Myocyte (in vitro differentiated cells): ENCODE results near the gene STXBP5L. TPM values are rescaled to one million over a fixed set of nuclear protein-coding genes. Genes with fewer than 3 reads are reported as not detected.
"Not testable (repeated sequence)": the region's sequence is repeated elsewhere in the genome, so short reads cannot be mapped to it uniquely, and the experiment has no call there.

Experiments used
- DNase-seq: peaks from one replicate; pipeline ENCODE4 v3.0.0-alpha.2; 2012; ENCODE audit warnings: low read depth
- polyA plus RNA-seq: library from polyadenylated mRNA; unstranded; fragments of >200 nt; gene quantifications from one replicate; pipeline ENCODE4 v1.2.1, GENCODE V29; 2012; ENCODE audit warnings: missing spikeins
- total RNA-seq: library from RNA; depleted of rRNA; stranded (reverse); fragments of >200 nt; gene quantifications from 2 replicates; pipeline ENCODE4 v1.2.3, GENCODE V29; 2014

The STXBP5L gene
- 0.10 and 0.19 TPM in 2 replicates for total RNA-seq
- polyA plus RNA-seq: 0.01 TPM

GRCh38 chr3:120908030-120908794 lies at the start of gene STXBP5L:
TSS of gene STXBP5L (plus strand) at chr3:120908205. CDS start at chr3:120909579, 1,374 bp downstream.
- DNase-seq: peak; percentile 47

DNA sequence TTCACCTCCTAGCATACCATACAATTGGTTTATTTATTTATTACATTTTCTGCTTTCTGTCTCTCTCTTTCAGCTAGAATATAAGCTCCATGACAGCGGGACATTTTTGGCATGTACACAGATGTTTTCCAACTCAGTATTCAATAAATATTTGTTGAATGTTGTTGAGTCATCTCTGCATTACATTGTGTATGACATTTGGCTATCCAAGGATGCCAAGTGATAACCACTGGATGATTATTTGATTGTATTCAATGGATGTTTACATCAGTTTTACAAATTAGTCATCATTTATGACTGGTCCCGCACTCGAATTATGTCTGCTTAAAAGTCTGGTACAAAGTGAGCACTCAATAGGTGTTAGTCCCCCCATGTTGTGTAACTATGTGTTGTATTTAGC lies 49.5 kb upstream of the STXBP5L start:
- DNase-seq: no peak

DNA sequence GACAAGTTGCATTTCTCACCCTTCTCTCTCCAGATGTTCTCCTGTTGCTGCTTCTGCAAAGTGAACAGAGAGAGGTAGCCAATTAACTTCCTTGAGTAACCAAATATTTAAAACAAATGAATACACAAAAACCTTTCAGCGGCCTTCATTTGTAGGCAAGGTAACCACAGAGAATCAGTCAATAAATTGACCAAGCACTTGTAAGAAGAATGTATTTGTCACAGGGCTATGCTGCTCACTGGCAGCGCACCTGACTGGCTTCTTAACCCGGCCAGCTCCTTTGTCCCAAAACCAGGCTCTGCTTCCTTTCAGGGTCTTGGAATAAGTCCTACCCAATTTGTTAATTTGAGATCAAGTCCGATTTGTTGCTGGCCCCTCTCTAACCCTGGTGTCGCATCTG lies 43.5 kb upstream of the STXBP5L start:
- DNase-seq: no peak

- DNase-seq: no peak
Measured at GRCh38 chr3:120875507-120875906, 32.5 kb upstream of the STXBP5L start.

GRCh38 chr3:120875989-120876388 lies 32.0 kb upstream of the STXBP5L start:
- no peak for DNase-seq

DNA sequence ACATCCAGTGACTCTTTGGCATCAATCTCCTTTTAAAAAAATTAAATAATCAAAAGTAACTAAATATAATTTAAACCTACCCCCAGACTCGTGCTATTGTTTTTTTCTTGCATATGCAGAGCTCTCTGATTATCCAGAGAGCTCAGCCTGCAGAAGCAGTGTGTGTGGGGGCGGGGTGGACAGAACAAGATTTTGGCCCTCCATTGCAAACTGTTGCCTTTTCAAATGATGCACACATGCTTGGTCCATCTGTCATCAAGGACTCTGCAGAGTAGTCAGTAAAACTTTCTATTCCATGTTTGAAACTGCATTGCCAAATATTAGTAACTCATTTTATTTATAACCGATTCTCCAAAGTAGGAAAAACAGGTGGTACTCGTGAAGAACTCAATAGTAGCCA lies 28.6 kb upstream of the STXBP5L start:
- no peak for DNase-seq

DNA sequence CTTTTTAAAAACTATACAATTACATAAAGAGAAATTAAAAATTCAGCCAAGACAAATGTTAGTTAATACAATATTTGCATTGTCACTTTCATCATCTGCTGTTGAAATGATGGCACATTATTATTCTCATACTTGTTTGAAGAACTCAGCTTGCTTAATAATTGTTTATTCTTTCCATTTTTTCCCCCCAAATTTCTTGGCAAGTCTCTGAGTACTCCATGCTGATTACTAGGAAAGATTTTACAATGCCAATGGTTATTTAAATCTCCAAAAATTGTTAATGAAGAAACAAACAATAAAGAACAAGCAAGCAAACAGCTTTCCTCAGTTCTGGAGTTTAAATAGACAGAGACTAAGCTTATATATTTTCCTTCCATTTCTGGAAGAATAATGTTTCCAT lies 15.1 kb upstream of the STXBP5L start:
- DNase-seq: no peak

DNA sequence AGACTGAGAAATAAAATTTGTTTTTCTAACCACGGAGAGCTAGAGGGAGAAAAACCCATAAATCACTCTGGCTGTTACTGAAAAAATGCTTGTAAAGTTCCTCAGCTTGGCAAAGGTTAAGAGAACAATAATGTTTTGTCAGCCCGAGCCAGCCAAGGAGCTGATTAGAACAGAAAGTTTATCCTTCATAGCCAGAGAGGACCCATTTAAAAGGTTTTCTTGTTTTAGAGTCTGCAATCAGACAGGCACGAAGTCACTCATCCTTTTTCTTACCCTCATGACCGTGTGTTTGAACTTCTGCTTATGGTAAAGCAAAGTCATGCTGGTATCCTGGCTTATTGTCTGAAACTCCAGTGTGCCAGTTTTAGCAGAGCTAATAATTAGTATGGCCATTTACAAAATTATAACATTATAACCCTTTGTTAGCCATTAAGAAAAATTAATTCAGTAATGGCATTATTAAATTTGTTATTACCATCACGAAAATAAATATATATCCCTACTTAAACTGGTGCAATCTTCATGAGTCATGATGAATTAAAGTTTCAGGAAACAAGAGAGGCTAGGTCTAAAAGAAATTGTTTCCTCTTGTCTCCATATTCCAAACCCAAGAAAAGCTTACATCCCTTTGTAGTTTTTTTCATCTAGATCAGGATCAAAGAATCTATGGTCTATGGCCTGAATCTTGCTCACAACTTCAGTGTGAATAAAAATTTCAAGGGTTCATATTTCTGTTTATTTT lies 13.5 kb upstream of the STXBP5L start:
- DNase-seq: peak; percentile 33

GRCh38 chr3:120901716-120902115 lies 6.3 kb upstream of the STXBP5L start:
- DNase-seq: not testable (repeated sequence)

DNA sequence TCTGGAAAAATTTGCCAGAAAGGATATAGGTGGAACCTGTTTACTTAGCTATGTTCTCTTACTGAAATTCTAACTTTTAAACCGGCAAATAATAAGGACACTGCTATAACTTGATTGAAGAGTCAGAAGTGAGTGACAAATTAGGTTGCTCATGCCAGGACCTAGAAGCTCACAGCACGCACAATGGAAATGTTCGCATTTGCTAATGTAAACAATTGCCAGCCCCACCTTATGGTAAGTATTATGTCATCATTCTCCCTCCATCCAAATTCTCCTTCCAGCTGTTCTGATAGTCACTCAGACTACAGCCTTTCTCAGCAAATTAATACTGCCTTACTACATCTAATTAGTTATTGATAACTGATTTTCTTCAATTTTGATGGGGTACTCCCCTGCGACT lies 4.8 kb upstream of the STXBP5L start:
- DNase-seq: no peak

DNA sequence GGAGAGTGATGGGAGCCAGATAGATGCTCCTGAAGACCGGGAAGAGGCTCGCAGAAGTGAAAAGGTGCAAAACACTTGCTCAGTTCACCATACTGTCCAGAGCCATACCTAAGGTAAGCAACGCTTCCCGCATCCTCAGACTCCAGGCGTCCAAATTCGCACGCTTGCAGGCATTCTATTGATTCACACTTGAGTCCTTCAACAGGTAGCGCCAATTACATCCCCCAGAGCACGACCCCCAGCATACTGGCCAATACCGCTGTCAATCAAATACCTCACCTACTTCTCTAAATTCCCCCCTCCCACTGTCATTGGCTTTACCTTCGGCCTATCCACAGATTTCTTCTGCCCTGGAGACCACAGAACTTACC lies 361 bp upstream of the STXBP5L start:
- no peak for DNase-seq

GRCh38 chr3:120908795-120909601 lies 993 bp downstream of the STXBP5L start:
- DNase-seq: no peak

DNA sequence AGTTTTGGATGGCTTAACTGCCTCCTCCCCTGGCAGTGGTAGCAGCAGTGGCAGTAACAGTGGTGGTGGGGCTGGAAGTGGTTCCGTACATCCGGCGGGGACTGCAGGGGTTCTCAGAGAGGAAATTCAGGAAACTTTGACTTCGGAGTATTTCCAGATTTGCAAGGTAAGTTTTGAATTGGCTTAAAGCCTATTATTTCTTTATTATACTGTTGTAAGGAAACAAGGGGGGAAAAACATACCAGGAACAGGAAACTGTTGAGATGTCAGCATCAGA lies 1.5 kb downstream of the STXBP5L start:
- no peak for DNase-seq

- DNase-seq: no peak
Measured at GRCh38 chr3:120926146-120926545, 18.1 kb downstream of the STXBP5L start.

DNA sequence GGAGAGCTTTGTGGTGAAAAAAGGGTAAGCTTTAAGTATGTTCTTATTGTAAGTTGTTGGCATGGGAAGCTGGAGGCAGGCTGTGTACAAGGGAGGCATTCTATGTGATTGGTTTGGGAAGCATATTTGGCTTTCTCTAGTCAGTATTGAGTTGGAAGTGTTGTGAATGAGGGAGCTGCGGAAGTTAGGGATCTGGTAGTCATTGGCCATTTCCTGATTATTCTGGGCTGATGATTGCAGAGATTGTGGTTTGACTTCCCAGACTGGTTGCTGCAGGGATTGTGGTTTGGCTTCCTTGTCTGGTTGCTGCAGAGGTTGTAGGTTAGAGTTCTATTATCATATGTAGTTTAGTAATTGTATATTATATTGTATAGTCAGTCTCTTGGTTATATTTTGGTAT lies 21.0 kb downstream of the STXBP5L start:
- peak; percentile 46 for DNase-seq

DNA sequence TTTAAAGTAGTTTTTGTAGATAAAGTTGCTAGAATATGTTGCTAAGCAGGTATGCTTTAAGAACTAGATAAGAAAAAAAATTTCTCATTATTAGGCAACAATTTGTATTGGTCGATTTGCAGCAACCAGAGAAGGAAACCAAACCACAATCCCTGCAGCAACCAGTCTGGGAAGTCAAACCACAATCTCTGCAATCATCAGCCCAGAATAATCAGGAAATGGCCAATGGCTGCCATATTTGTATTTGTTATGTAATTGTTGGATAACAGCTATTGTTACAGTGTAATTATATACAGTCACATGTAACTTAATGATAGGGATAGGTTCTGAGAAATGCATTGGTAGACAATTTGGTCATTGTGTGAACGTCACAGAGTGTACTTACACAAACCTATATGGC lies 23.6 kb downstream of the STXBP5L start:
- DNase-seq: peak; percentile 3

DNA sequence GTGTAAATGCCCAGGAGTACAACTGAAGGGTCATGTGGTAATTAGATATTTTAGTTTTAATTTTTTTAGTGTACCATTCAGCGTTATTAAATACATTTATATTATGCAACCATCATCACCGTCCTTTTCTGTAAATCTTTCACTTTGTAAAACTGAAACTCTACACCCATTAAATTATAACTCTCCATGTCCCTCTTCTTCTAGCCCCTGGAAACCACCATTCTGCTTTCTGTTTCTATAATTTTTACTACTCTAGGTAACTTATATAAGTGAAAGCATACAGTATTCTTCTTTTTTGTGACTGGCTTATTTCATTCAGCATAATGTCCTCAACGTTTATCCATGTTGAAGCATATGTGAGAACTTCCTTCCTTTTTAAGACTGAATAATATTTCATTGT lies 48.1 kb downstream of the STXBP5L start:
- no peak for DNase-seq

GRCh38 chr3:120982608-120983320 lies 74.8 kb downstream of the STXBP5L start:
- DNase-seq: no peak

GRCh38 chr3:120983321-120983665 lies 75.3 kb downstream of the STXBP5L start:
- no peak for DNase-seq

DNA sequence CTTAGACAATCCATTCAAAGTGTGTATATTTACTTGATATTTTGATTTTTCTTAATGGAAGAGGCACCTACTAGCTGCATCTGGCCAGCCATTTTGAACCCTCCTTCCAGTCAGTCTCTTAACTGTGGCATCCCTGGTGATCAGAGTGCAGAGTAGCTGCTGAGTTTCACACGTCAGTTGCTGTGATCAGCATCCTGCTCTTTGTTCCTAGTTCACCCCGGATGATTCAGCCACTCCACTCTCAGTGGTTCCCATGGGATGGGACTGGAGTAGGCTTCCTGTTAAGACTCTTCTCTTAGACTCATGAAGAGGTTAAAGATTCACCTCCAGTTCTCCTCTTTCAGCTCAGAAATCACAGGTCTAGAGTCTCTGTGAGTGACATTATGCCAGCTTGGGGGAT lies 75.8 kb downstream of the STXBP5L start:
- DNase-seq: no peak

DNA sequence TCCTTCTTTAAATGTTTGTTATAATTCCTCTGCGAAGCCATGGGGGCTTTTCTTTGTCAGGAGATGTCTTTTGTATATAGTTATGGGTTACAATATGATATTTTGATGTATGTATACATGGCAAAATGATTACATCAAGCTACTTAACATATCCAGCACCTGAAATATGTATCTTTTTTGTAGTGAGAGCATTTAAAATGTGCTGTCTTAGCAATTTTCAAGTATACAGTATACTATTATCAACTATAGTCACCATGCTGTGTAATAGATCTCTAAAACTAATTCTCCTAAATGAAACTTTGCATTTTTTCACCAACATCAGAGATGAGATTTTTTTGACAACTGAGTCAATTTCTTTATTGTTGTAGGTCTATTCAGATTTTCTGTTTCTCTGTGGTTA lies 77.2 kb downstream of the STXBP5L start:
- DNase-seq: no peak

DNA sequence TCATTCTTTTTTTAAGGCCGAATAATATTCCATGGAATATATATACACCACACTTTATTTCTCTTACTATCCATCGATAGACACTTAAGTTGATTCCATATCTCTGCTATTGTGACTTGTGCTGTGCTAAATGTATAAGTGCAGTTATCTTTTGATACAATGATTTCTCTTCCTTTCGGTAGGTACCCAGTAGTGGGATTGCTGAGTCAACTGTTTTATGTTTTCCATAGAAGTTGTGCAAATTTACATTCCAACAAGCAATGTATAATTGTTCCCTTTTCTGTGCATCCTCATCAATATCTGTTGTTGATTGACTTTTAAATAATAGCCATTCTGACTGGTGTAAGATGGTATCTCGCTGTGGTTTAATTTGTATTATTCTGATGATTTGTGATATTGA lies 81.0 kb downstream of the STXBP5L start:
- DNase-seq: no peak
